ENCODE measurements around the gene TRIM34.

DNA sequence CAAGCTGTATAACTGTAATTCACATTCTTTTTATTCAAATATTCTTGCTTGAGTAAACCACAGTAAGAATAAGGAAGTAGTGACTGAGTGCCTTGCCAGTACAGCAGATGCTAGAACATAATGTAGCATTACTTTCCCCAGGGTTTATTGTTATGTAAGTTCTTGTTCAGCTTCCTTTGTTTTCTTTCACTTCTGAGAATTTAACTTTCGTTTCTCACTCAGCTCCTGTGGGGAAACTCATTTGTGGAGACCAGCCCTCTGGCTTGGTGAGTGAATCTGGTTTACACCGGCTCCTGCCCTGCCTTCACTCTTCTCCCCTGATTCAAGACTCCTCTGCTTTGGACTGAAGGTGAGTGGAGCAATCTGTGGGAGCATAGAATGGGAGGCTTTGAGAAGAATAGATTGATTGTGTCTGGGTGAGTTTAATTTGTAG, 64.8 kb downstream of the TRIM34 start, which contains the start of gene TRIM22:
- TF ChIP-seq E2F6 (IDR thresholded peaks at IDR 0.05; ENCODE audit: borderline replicate concordance, low read depth) (no peak), FOSB (CRISPR knock-in tag; IDR thresholded peaks at IDR 0.05) (no peak), CTCF (IDR thresholded peaks at IDR 0.05) (no peak), MYC (IDR thresholded peaks at IDR 0.05; ENCODE audit: borderline replicate concordance, low read length) (no peak), EP300 (IDR thresholded peaks at IDR 0.05) (no peak), JUN (IDR thresholded peaks at IDR 0.05) (no peak), CBX8 (IDR thresholded peaks at IDR 0.05) (no peak), POLR2A (IDR thresholded peaks at IDR 0.05; ENCODE audit: low read length) (no peak), RCOR1 (IDR thresholded peaks at IDR 0.05; ENCODE audit: low read depth, low read length) (no peak), POLR2AphosphoS2 (conservative IDR thresholded peaks at IDR 0.05; ENCODE audit: low read length) (no peak), BHLHE40 (IDR thresholded peaks at IDR 0.05; ENCODE audit: low read depth, low read length) (no peak), HOXA7 (CRISPR knock-in tag; IDR thresholded peaks at IDR 0.05) (no peak)
- TF ChIP-seq, protein P1, sequence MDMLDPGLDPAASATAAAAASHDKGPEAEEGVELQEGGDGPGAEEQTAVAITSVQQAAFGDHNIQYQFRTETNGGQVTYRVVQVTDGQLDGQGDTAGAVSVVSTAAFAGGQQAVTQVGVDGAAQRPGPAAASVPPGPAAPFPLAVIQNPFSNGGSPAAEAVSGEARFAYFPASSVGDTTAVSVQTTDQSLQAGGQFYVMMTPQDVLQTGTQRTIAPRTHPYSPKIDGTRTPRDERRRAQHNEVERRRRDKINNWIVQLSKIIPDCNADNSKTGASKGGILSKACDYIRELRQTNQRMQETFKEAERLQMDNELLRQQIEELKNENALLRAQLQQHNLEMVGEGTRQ (IDR thresholded peaks at IDR 0.05): no peak
